K562 (cell line): ENCODE data around the gene BUB3. TPM values are rescaled to one million over a fixed set of nuclear protein-coding genes. Genes with fewer than 3 reads are reported as not detected.

Experiments used
- ATAC-seq: fragments of 200-7000 bp; cut with Tn5 transposase; 3 replicates; pipeline ENCODE4 v1.9.1; 2020; ENCODE audit warnings: moderate library complexity
- BruUV-seq: library from RNA; stranded (reverse); fragments of 400-500 nt; replicated peaks from 2 replicates; lab custom pipeline; 2021; lab: Mats Ljungman, UMichigan
- CTCF ChIA-PET: fragments of 300-600 bp; formaldehyde crosslinking; extraction: SDS; loops from one replicate; lab custom pipeline; 2021; ENCODE audit warnings: low intra/inter-chr PET ratio; lab: Yijun Ruan, JAX
- POLR2A ChIA-PET: fragments of 300-600, 350-650 bp; sonication (Branson Sonifier 250); formaldehyde crosslinking; extraction: SDS; loops from one replicate; lab custom pipeline; 2021; ENCODE audit warnings: antibody characterized with exemption, inconsistent platforms; lab: Yijun Ruan, JAX
- DNase-seq, 4 experiments: peaks; one replicate each; pipeline versions ENCODE4 v3.0.0 to v3.0.0-alpha.2; 2011 to 2018; ENCODE audit warnings: low spot score in 3 of 4, mixed read lengths in 3 of 4; ENCODE audit errors: extremely low read depth in 1 of 4
- FAIRE-seq: peaks from 2 replicates; lab custom pipeline; 2011; peaks lifted over from hg19 to GRCh38; lab: Jason Lieb, UNC
- H2AFZ ChIP-seq: 2 replicates; pipeline ENCODE4 v1.6.0; 2011; ENCODE audit warnings: low read depth, low read length, control low read depth, inconsistent platforms
- H3K27ac ChIP-seq: fragments of 200-600 bp; 3 replicates; pipeline ENCODE4 v1.8.0; 2011; ENCODE audit warnings: low read depth, mild to moderate bottlenecking, control low read depth, inconsistent platforms, low read length, moderate library complexity, mixed read lengths; ENCODE audit errors: extremely low read depth
- H3K27me3 ChIP-seq, 2 experiments: fragments of 300-600 bp in 1 of 2; 2 replicates in 1 of 2; 3 replicates in 1 of 2; pipeline versions ENCODE4 v1.6.0 to v1.8.0; 2011; ENCODE audit warnings: inconsistent platforms in 2 of 2, low read length in 2 of 2, mild to moderate bottlenecking in 1 of 2, mixed read lengths in 1 of 2, moderate library complexity in 1 of 2; ENCODE audit not compliant: control insufficient read depth in 2 of 2, insufficient read depth in 2 of 2
- H3K36me3 ChIP-seq: fragments of 300-600 bp; 3 replicates; pipeline ENCODE4 v1.8.0; 2011; ENCODE audit warnings: mild to moderate bottlenecking, low read length, inconsistent platforms; ENCODE audit not compliant: control insufficient read depth, insufficient read depth
- H3K4me1 ChIP-seq, 2 experiments: fragments of 200-600 bp in 1 of 2; replicated peaks in 1 of 2; 2 replicates in 1 of 2; 3 replicates in 1 of 2; pipeline versions ENCODE4 v1.5.1 to v1.8.0; 2011; ENCODE audit warnings: inconsistent platforms in 2 of 2, low read length in 2 of 2, mild to moderate bottlenecking in 1 of 2, mixed read lengths in 1 of 2, moderate library complexity in 1 of 2; ENCODE audit not compliant: control insufficient read depth in 2 of 2, insufficient read depth in 2 of 2
- H3K4me2 ChIP-seq: 2 replicates; pipeline ENCODE4 v1.6.1; 2011; ENCODE audit warnings: low read length, control low read depth, inconsistent platforms, mixed read lengths; ENCODE audit not compliant: insufficient read depth
- H3K4me3 ChIP-seq: fragments of 200-600 bp; sonication (generic), shearing (Covaris generic); 2 replicates; pipeline ENCODE4 v1.5.1; 2016; ENCODE audit warnings: control low read depth, inconsistent platforms
- H3K79me2 ChIP-seq: fragments of 200-600 bp; 3 replicates; pipeline ENCODE4 v1.8.0; 2011; ENCODE audit warnings: low read length, inconsistent platforms; ENCODE audit not compliant: control insufficient read depth, insufficient read depth
- H3K9ac ChIP-seq, 2 experiments: 2 replicates each; pipeline versions ENCODE4 v1.6.0 to v1.6.1; 2011; ENCODE audit warnings: low read depth in 2 of 2, low read length in 2 of 2, control low read depth in 1 of 2, inconsistent platforms in 1 of 2, mild to moderate bottlenecking in 1 of 2, mixed read lengths in 1 of 2; ENCODE audit not compliant: insufficient read depth in 1 of 2
- H3K9me1 ChIP-seq: one replicate; pipeline ENCODE4 v1.6.0; 2011; ENCODE audit warnings: inconsistent platforms, mild to moderate bottlenecking, low read length, moderate library complexity; ENCODE audit not compliant: control insufficient read depth, insufficient read depth
- H3K9me3 ChIP-seq: replicated peaks from 2 replicates; pipeline ENCODE4 v1.5.1; 2011; ENCODE audit warnings: low read depth, low read length, inconsistent platforms; ENCODE audit not compliant: control insufficient read depth, insufficient read depth
- H4K20me1 ChIP-seq: replicated peaks from 2 replicates; pipeline ENCODE4 v1.6.1; 2011; ENCODE audit warnings: low read length, inconsistent platforms, mixed read lengths; ENCODE audit not compliant: control insufficient read depth, insufficient read depth
- CSDE1 ChIP-seq, 2 experiments: fragments of 450-650 bp; IDR thresholded peaks; 2 replicates each; pipeline ENCODE4 v1.6.1; 2016; ENCODE audit warnings: mild to moderate bottlenecking in 1 of 2
- HDAC1 ChIP-seq, 2 experiments: fragments of 450-650 bp; IDR thresholded peaks; 2 replicates each; pipeline ENCODE4 v1.6.1; 2016 to 2017; ENCODE audit warnings: inconsistent platforms in 1 of 2, mild to moderate bottlenecking in 1 of 2, moderate library complexity in 1 of 2
- MECOM ChIP-seq: fragments of 250-450 bp; sonication (Bioruptor Pico); IDR thresholded peaks from 2 replicates; pipeline ENCODE4 v1.8.0; 2022; ENCODE audit warnings: inconsistent platforms
- NR4A1 ChIP-seq, 2 experiments: fragments of 250-450 bp in 1 of 2; fragments of 450-650 bp in 1 of 2; sonication (Bioruptor Pico) in 1 of 2; IDR thresholded peaks; 2 replicates each; pipeline versions ENCODE4 v1.4.0 to v1.6.1; 2016 to 2020; ENCODE audit warnings: mild to moderate bottlenecking in 2 of 2, missing compliant biosample characterization in 1 of 2, missing genetic modification characterization in 1 of 2, moderate library complexity in 1 of 2
- PHB2 ChIP-seq: fragments of 450-650 bp; IDR thresholded peaks from 2 replicates; pipeline ENCODE4 v1.6.1; 2017; ENCODE audit warnings: low read depth
- POLR2A ChIP-seq: fragments of 450-650 bp; conservative IDR thresholded peaks from 2 replicates; pipeline ENCODE4 v1.6.1; 2016
- POLR2G ChIP-seq: fragments of 200-400 bp; formaldehyde crosslinking; IDR thresholded peaks from 2 replicates; pipeline ENCODE4 v1.6.1; 2017; ENCODE audit warnings: low read depth, mild to moderate bottlenecking, antibody characterized with exemption, low read length, moderate library complexity
- POLR3A ChIP-seq: IDR thresholded peaks from 2 replicates; pipeline ENCODE4 v1.6.1; 2011; ENCODE audit warnings: borderline replicate concordance, mild to moderate bottlenecking, moderate library complexity; ENCODE audit not compliant: insufficient read length, insufficient read depth; ENCODE audit errors: extremely low read depth
- TSC22D4 ChIP-seq: fragments of 450-650 bp; IDR thresholded peaks from 2 replicates; pipeline ENCODE4 v1.6.1; 2016; ENCODE audit warnings: missing genetic modification characterization, missing biosample characterization, control low read depth
- ZNF232 ChIP-seq: sonication (generic); formaldehyde crosslinking; IDR thresholded peaks from 2 replicates; pipeline ENCODE4 v1.8.0; 2022; ENCODE audit warnings: mild to moderate bottlenecking, missing genetic modification reagents
- WGBS: fragments of 100-300 bp; shearing (Covaris generic); methylation state at CpG from one replicate; pipeline ENCODE4 v1.1.6; 2016; ENCODE audit warnings: low coverage, mixed read lengths; ENCODE audit not compliant: insufficient coverage; ENCODE audit errors: missing lambda C conversion rate; 5-methylcytosine and 5-hydroxymethylcytosine counted together
- in situ Hi-C: fragments of 300-500 bp; cut with MboI; formaldehyde crosslinking; loops from 4 replicates; pipeline ENCODE4 v1.15.0; 2018; ENCODE audit warnings: inconsistent platforms, mixed read lengths
- intact Hi-C: fragments of 100-400 bp; cut with micrococcal nuclease; formaldehyde crosslinking; loops from 2 replicates; pipeline ENCODE4 v1.14.2; 2022
- polyA plus RNA-seq, 8 experiments: library from polyadenylated mRNA; depleted of rRNA in 4 of 8; stranded (reverse) in 5 of 8; unstranded in 3 of 8; fragments of >200 nt; fragmentation: Nextera tagmentation in 2 of 8; fragmentation: Illumina TruSeq in 1 of 8; extraction: Ambion mirVana in 2 of 8; extraction: Trizol in 1 of 8; gene quantifications; 2 replicates each; pipeline versions ENCODE4 v1.2.1 to v1.2.3, GENCODE V29; 2011 to 2014; ENCODE audit warnings: inconsistent platforms in 1 of 8, missing spikeins in 1 of 8
- total RNA-seq, 7 experiments: library from RNA; depleted of rRNA in 6 of 7; stranded (reverse); fragments of >200 nt in 6 of 7; fragmentation: Illumina TruSeq in 2 of 7; extraction: Trizol in 2 of 7; gene quantifications; 2 replicates each; pipeline versions ENCODE4 v1.2.1 to v1.2.3, GENCODE V29; 2011 to 2021; ENCODE audit warnings: low replicate concordance in 1 of 7

BUB3 gene
- total and polyA plus RNA-seq, 9 of the 15 experiments (the other 6 are each of a cell fraction or from before 2014, with no cell fraction given): 167 to 761 (median 225) TPM

GRCh38 chr10:123140983-123141390 is 13.2 kb upstream of the BUB3 start:
- peaks cover 46% of the 10 kb centered on the region for H3K36me3 ChIP-seq
- no peaks in the 10 kb centered on the region for H3K27me3 ChIP-seq
- no TSS peak for BruUV-seq
- TF ChIP-seq POLR2G: peak; percentile 70
- TF ChIP-seq MECOM: no peak
- TF ChIP-seq PHB2: no peak
- no peak for TF ChIP-seq POLR3A
- TF ChIP-seq NR4A1 (CRISPR knock-in tag; IDR thresholded peaks at IDR 0.05): no peak
- no peak for TF ChIP-seq NR4A1 (tag; IDR thresholded peaks at IDR 0.05)
- no peak for TF ChIP-seq CSDE1 (IDR thresholded peaks at IDR 0.05)
- TF ChIP-seq TSC22D4 (tag): no peak
- no peak for TF ChIP-seq ZNF232 (CRISPR knock-in tag)
- no peak for TF ChIP-seq HDAC1 (IDR thresholded peaks at IDR 0.05)
- peak; percentile 23; the same call in 1 of the 2 replicates for TF ChIP-seq POLR2A
- no peaks in the 10 kb centered on the region for H3K9me1 ChIP-seq
- no peak for DNase-seq
- H3K27ac ChIP-seq: no peak overlapping the region
- no peak overlapping the region for H2AFZ ChIP-seq
- no peak overlapping the region for H3K9ac ChIP-seq
- no peaks in the 10 kb centered on the region for H3K9me3 ChIP-seq
- ChIA-PET CTCF (no interaction called here), POLR2A (interaction anchor here (4.9 kb wide), 1 partner anchor 13 kb away, joined by 34 read pairs; the partner anchor contains the start of gene BUB3)
- peaks cover 54% of the 10 kb centered on the region for H3K79me2 ChIP-seq
- no peak for FAIRE-seq
- in situ Hi-C loops: no loop called here
- H3K4me3 ChIP-seq: no peak overlapping the region
- no peak for ATAC-seq
- intact Hi-C loops: no loop called here
- 85% methylated on average over 3 of the region's 6 CpGs for WGBS
- peaks cover 7% of the 10 kb centered on the region; the same call in 1 of the 2 replicates for H4K20me1 ChIP-seq
- H3K4me2 ChIP-seq: no peak overlapping the region
- H3K4me1 ChIP-seq: peaks cover 14 to 22% of the 10 kb centered on the region in 2 experiments
